Sigmoid colon (tissue), 3 donors: Measurements from ENCODE around the gene COL4A4.

Experiments
- CTCF ChIP-seq, 4 experiments: fragments of 450-650 bp in 3 of 4; fragments of 200-600 bp in 1 of 4; IDR thresholded peaks; one replicate each; pipeline ENCODE4 v1.5.1; 2016 to 2019; ENCODE audit warnings: antibody characterized with exemption in 4 of 4, mild to moderate bottlenecking in 3 of 4, moderate library complexity in 2 of 4
- POLR2A ChIP-seq, 2 donors: fragments of 450-650 bp; IDR thresholded peaks; one replicate each; pipeline ENCODE4 v1.6.1; 2016; ENCODE audit warnings: antibody characterized with exemption in 2 of 2, mild to moderate bottlenecking in 2 of 2, moderate library complexity in 2 of 2

- TF ChIP-seq CTCF (IDR thresholded peaks at IDR 0.05) (no peak), POLR2A (IDR thresholded peaks at IDR 0.05) (no peak)
These were observed 159.5 kb downstream of the COL4A4 start for GRCh38 chr2:227004482-227004881.
